ENCODE data around the gene MACIR.

GRCh38 chr5:103286622-103287021, 28.1 kb downstream of the MACIR start:
- no peak for TF ChIP-seq EP300 (IDR thresholded peaks at IDR 0.05; ENCODE audit: borderline replicate concordance)
- no peak for TF ChIP-seq YY1 (IDR thresholded peaks at IDR 0.05; ENCODE audit: low read depth)
- no peak for TF ChIP-seq ZBTB7A (IDR thresholded peaks at IDR 0.05; ENCODE audit: low read depth)

Measured in Ishikawa (cell line).